ENCODE data around the gene SLC5A6.
"Not testable (repeated sequence)": the region's sequence is repeated elsewhere in the genome, so short reads cannot be mapped to it uniquely, and the experiment has no call there.

SLC5A6 gene

DNA sequence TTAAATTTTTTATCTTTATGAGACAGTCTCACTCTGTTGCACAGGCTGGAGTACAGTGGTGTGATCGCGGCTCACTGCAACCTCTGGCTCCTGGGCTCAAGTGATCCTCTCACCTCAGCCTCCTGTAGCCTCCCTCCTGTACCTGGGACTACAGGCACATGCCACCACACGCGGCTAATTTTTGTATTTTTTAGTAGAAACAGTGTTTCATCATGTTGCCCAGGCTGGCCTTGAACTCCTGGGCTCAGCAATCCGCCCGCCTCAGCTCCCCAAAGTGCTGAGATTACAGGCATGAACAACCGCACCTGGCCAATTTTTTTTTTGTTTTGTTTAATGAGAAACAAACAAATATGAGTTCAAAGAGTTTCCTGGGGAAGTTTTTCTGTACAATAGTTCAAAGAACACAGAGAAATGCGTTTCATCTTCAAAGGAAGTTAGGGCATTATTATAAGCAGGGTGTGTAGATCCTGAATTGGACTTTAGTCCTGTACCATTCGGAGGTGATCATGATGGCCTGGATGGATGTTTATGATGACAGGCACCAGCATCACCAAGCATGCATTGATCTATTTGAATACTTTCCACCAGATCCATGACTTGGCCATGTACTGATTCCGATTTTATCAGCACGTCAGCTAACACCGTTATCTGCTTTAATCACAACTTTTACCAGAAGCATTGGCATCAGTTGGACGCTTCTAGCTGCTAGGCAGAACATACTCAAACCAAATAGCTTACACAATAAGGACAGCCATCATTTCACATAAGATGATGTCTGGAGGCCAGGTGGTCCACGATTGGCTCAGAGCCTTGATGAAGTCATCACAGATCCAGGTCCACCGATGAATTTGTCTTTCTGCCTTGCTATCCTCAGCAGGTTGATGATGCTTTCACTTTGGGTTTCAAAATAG, 34.4 kb downstream of the SLC5A6 start:
- H3K4me3 ChIP-seq (ENCODE audit: low read depth, low read length): no peak overlapping the region

- H3K4me3 ChIP-seq (ENCODE audit: low read depth, low read length): not testable (repeated sequence)
Measured at GRCh38 chr2:27175781-27176180, 36.3 kb downstream of the SLC5A6 start.

DNA sequence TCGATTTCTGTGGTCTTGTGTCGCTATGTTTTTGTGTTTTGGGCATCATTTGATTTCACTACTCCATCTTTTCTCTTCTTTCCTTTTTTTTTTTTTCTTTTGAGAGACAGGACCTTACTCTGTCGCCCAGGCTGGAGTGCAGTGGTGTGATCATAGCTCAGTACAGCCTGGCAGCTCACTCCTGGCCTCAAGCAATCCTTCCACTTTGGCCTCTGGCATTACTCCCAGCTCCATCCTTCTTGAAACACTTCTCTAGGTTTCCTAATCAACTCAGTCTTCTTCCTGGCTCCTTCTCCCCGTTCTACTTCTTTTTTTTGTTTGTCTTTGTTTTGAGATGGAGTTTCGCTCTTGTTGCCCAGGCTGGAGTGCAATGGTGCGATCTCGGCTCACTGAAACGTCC, 36.7 kb downstream of the SLC5A6 start:
- H3K4me3 ChIP-seq (ENCODE audit: low read depth, low read length): no peak overlapping the region

GRCh38 chr2:27174638-27175037, 37.4 kb downstream of the SLC5A6 start:
- no peak overlapping the region for H3K4me3 ChIP-seq (ENCODE audit: low read depth, low read length)

DNA sequence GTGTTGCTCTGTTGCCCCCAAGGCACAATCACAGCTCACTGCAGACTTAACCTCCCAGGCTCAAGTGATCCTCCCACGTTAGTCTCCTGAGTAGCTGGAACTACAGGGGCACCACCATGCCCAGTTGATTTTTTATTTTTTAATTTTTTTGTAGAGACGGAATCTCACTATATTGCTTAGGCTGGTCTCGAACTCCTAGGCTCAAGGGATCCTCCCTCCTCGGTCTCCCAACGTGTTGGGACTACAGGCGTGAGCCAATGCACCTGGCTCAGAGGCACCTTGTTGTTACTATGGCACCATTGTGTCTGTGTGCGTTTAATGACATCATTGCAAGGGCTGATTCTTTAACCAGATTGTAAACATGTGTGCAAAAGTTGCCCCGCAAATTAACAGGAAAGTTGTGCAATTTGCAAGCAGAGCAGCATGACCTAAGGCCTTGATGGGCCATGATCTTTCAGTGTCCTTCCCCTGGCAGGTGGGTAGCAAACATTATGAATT, 40.7 kb downstream of the SLC5A6 start:
- H3K4me3 ChIP-seq (ENCODE audit: low read depth, low read length): no peak overlapping the region

DNA sequence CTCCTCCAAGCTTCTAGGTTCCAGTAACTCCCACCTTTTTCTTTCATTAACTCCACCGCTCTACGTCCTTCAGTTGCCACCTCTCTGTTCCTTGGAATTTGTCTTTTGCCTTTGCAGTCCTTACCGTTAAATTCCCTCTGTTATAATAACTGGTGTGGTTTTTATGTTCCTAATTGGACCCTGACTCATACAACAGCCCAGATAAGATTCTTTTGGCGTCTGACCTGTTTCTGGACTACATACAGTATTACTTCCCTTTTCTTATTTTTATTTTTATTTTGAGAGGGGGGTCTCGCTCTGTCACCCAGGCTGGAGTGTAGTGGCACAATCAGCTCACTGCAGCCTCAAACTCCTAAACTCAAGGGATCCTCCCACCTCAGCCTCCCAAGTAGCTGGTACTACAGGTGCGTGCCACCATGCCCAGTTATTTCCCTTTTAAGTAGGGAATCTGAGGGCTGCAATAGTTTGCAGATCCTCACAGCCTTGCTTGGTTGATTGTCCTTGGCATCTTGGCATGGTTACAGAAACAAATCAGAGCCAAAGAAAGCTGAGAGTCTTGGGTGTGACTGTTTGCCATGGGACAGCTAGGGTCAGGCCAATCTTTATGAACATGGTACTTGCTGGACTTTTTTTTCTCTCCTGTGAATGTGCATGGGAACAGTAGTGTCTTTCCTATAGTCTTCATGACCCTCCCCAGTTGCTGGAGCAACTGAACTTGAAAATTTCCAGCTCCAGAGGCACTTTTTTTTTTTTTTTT, 41.3 kb downstream of the SLC5A6 start:
- no peak overlapping the region for H3K4me3 ChIP-seq (ENCODE audit: low read depth, low read length)

DNA sequence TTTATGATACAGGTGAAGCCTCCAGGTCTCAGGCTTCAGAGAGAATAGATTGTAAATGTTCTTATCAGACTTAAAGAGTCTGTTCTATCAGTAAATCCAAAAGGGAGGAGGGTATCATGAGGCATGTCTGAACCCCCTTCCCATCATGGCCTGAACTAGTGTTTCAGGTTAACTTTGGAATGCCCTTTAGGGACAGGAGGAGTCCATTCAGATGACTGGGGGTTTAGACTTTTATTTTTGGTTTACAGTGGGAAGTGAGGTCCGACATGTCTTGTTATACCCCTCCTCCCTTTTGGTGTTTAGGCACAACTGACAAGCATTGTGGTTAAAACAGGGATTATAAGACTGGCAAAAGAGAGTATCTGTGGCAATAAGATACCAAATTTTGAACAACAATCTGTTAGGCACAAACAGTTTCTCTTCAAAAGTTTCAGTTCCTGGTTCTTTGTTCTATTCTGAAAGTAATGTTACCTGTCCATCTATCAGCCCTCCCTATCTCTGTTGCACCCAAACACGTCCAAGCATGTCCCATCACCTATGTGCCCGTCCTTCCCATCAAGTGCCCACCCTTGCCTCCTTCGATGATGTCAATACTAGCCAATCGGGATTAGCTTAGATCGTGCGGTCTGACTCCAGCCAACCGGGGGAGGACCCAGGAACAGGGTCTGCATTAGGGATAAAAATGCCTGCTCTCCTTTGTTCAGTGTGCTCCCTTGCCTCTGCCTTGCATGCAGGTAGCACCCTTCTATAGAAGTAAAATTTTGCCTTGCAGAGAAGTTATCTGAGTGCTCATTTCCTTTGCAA, 46.9 kb downstream of the SLC5A6 start:
- H3K4me3 ChIP-seq (ENCODE audit: low read depth, low read length): no peak overlapping the region

- H3K4me3 ChIP-seq (ENCODE audit: low read depth, low read length): no peak overlapping the region
Measured at GRCh38 chr2:27162151-27163121, 49.6 kb downstream of the SLC5A6 start.

GRCh38 chr2:27160191-27160590, 51.9 kb downstream of the SLC5A6 start:
- H3K4me3 ChIP-seq (ENCODE audit: low read depth, low read length): no peak overlapping the region

GRCh38 chr2:27159271-27159670, 52.8 kb downstream of the SLC5A6 start:
- no peak overlapping the region for H3K4me3 ChIP-seq (ENCODE audit: low read depth, low read length)

GRCh38 chr2:27158468-27158867, 53.6 kb downstream of the SLC5A6 start:
- H3K4me3 ChIP-seq (ENCODE audit: low read depth, low read length): no peak overlapping the region

- H3K4me3 ChIP-seq (ENCODE audit: low read depth, low read length): no peak overlapping the region
Measured at GRCh38 chr2:27155069-27155520, 57.0 kb downstream of the SLC5A6 start.

GRCh38 chr2:27154488-27154887, 57.6 kb downstream of the SLC5A6 start:
- H3K4me3 ChIP-seq (ENCODE audit: low read depth, low read length): no peak overlapping the region

DNA sequence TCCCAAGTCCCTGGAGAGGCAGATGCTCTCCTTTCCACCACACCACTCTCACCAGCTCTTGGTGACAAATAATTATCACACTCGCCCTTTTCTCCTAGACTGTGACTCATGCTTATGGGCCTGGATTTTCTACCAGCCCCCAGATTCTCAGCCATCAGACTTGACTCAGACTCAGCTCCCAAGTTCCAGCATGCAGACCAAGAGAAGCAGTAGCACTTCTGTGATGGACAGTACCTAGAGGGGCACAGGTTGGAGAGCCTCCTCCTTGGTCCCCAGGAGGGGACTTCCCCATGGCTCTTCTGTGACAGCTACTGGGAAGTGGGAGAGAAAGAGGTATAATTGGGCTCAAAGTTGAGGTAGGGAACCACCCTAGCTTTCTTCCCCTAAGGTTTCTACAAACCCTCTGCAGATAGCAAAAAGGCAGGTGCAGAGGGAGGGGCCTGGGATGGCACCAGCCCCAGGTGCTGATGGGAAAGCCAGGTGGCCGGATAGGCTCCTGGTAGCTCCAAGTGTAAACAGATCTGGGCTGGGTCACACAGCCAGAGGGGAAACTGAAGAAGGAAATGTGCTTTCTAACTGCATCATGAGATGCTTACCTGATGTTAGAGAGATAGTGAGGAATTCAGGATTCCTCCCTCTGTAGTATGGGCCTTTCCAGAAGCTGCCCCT, 59.1 kb downstream of the SLC5A6 start:
- no peak overlapping the region for H3K4me3 ChIP-seq (ENCODE audit: low read depth, low read length)

GRCh38 chr2:27152102-27152795, 59.8 kb downstream of the SLC5A6 start:
- no peak overlapping the region for H3K4me3 ChIP-seq (ENCODE audit: low read depth, low read length)

DNA sequence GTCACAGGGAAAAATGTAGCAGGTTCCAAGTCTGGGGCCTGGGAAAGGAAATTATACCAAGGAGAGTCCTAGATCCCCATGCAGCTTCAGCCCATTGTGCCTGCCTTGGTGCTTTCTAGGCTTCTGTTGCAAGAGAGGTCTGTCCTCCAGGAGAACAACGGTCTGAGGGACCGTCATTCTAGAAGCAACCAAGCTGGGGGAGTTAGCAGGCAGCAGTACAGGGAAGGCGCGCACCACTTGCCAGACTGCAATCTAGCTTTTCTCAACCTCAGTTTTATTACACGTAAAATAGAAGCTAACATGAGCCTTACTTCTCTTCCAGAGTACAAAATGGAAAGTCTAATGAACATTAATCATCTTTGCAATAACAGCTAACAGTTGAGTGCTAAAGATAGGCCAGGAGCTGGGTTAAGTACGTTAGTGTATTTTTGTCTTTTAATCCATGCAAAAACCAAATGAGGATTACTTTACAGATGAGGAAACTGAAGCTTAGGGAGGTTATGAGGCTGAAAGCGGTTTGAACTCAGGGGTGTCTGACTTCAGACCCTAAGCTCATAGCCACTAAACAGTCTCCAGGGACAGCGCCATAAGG, 61.3 kb downstream of the SLC5A6 start:
- H3K4me3 ChIP-seq (ENCODE audit: low read depth, low read length): no peak overlapping the region
